NCI-H82 treated with DMSO at 0.1 percent for 48 hours (cell line): ENCODE results near the gene COPB2.

Experiments
- DNase-seq: peaks from one replicate; lab custom pipeline; 2025; ENCODE audit not compliant: unreplicated experiment; lab: John Stamatoyannopoulos, UW

COPB2 gene

GRCh38 chr3:139309061-139309591 is 80.3 kb downstream of the COPB2 start:
- peak; percentile 62 for DNase-seq

GRCh38 chr3:139308560-139308959 is 80.9 kb downstream of the COPB2 start:
- no peak for DNase-seq

- DNase-seq, result peak; percentile 17
These were observed 81.6 kb downstream of the COPB2 start for GRCh38 chr3:139307601-139308555.
